Left kidney (tissue), 2 donors: ENCODE data around the gene GALNT18. TPM values are rescaled to one million over a fixed set of nuclear protein-coding genes. Genes with fewer than 3 reads are reported as not detected.

Experiments
- DNase-seq: peaks from one replicate; pipeline ENCODE4 v3.0.0-alpha.2; 2013
- polyA plus RNA-seq: library from polyadenylated mRNA; unstranded; fragments of 120-200 nt; gene quantifications from one replicate; pipeline ENCODE4 v1.2.1, GENCODE V29; 2013; ENCODE audit not compliant: insufficient read length

Gene GALNT18
- polyA plus RNA-seq, 1 donor: 20.8 TPM

GRCh38 chr11:11351042-11351586, 270.7 kb downstream of the GALNT18 start:
- no peak for DNase-seq

GRCh38 chr11:11349870-11350337, 271.9 kb downstream of the GALNT18 start:
- DNase-seq: peak; percentile 69

DNA sequence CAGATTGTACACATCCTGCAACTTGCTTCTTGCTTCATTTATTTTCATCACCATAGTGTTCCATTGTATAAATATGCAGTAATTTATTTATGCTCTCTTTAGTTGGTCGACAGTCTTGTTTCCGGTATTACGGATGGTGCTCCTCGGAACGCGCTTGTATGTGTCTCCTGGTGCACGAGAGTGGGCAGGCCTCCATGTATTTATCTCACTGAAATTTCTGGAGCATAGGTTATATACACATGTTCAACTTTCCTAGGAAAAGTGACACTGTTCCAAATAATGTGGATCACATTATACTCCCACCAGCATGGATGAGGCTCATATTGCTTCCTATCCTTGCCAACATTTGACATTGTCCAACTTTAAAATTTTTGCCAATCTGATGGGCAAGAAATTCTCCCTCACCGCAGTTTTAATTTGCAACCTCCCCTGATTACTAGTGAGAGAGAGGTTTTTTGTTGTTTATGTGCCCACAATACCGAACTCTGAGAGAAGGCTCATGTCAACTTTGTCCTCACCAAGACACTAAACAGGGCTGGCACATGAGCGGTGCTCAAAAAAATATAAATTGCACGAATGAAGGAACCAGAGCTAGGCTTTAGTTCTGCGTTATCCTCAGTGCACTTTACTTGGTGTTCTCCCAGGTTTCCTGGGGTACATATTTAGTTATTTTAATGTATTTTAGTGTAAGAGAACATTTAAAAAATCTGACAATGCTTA, 272.5 kb downstream of the GALNT18 start:
- no peak for DNase-seq

DNA sequence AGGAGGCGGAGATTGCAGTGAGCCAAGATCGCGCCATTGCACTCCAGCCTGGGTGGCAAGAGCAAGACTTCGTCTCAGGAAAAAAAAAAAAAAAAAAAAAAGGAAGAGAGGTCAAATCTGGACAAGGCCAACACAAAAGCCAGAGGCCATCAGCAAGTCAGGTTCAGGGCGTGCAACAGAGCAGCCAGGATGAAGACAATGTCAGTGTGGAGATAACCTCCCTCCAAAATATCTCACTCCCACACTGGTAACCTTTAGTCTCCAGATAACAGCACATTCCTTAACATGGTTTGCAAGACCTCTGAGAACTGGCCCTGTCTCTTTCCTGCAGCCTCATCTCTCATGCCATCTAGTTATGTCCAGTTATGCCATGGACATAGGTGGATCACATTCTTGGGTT, 273.5 kb downstream of the GALNT18 start:
- no peak for DNase-seq

- DNase-seq: no peak
Measured at GRCh38 chr11:11347592-11347991, 274.2 kb downstream of the GALNT18 start.

- no peak for DNase-seq
Measured at GRCh38 chr11:11346303-11346702, 275.5 kb downstream of the GALNT18 start.

- DNase-seq: no peak
Measured at GRCh38 chr11:11345099-11345498, 276.7 kb downstream of the GALNT18 start.

- DNase-seq: no peak
Measured at GRCh38 chr11:11344045-11344444, 277.8 kb downstream of the GALNT18 start.

- no peak for DNase-seq
Measured at GRCh38 chr11:11338304-11338703, 283.5 kb downstream of the GALNT18 start.

DNA sequence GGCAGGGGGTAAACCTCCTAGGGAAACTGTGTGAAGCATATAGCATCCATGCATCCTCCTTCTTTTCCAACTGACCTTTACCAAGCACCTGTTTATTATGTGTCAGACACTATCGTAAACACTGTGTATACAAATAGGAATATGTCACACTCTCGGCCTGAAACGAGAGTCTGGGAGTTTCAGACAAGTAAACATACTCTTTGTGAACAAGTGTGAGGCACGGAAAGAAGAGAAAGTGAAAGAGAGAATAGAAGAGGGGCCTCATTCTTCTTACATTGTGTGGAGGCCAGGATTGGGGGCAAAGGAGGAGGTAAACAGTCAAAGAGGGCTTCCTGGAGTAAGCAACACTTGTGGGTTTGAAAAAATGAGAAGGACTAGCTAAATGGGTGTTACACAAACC, 285.1 kb downstream of the GALNT18 start:
- DNase-seq: no peak

DNA sequence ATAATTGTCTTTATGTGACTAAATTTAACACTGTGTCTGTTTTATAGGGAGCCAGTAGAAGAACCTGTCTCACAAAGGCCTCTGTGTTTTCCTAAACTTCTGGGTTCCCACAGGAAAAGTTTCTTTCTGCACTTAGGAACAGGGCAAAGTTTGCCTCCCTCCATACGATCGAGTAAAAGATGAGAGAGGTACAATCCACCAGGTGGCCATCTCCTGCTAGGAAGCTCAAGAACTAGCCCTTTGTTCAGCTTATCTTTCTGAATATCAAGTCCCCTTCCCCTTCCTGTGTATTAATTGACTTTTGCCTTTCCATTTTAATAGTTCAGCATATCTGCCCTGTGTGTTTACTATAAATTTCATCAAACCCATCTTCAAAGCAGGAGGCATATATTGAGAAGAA, 286.8 kb downstream of the GALNT18 start:
- DNase-seq: no peak

GRCh38 chr11:11334607-11335006, 287.2 kb downstream of the GALNT18 start:
- DNase-seq: no peak

GRCh38 chr11:11332141-11332710, 289.6 kb downstream of the GALNT18 start:
- DNase-seq: no peak

GRCh38 chr11:11329062-11329806, 292.6 kb downstream of the GALNT18 start:
- no peak for DNase-seq

- no peak for DNase-seq
Measured at GRCh38 chr11:11324090-11324489, 297.7 kb downstream of the GALNT18 start.

DNA sequence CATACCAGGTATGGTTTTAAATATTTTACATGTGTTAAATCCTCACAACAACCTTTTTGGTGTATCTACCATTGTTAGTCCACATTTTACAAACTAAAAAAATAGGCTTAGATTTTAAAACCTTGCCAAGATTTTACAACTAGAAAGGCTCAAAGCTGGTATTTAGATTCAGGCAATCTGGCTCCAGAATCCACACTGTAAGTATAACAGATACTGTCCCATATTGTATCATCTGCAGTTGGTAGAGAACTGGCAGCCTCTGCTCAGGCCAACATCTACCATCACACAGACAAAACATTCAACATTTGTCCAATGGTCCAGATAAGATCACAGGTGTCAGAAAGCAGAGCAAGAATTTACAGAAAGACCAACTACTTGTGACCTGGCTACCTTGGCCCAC, 299.7 kb downstream of the GALNT18 start:
- DNase-seq: no peak

DNA sequence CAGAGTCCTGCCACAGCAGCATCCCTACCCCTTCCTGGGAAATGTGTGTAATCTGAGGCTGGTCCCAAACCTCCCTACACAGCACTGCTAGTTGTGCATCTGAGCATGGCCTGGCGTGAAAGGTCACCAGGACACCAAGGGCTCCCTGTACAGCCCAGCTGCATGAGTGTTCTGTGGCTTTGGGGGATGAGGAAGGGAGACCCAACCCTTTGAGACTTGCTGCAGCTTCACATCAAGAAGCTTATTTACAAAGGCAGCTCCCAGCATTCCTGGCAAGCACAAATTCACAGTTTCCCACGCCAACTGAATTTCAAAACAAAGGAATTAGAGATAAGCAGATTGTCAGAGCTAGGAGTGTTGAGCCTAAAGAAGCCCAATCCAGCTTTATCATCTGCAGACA, 301.0 kb downstream of the GALNT18 start:
- DNase-seq: no peak

DNA sequence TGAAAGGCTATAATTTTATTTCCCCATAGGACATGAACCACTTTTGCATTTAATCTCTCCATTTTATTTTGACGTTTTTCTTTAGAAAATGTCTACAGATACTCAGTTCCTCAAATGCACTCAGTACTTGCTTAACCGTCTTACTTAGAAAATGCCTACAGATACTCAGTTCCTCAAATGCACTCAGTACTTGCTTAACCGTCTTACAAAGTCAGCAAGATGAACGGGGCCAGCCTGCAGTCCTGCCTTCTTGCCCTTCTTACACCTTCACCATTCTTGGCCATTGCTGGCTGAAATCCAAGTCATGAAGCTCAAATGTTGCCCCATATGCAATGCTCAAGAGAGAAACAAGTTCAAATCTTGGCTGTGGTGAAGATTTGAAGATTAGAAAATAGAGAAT, 302.8 kb downstream of the GALNT18 start:
- DNase-seq: no peak

DNA sequence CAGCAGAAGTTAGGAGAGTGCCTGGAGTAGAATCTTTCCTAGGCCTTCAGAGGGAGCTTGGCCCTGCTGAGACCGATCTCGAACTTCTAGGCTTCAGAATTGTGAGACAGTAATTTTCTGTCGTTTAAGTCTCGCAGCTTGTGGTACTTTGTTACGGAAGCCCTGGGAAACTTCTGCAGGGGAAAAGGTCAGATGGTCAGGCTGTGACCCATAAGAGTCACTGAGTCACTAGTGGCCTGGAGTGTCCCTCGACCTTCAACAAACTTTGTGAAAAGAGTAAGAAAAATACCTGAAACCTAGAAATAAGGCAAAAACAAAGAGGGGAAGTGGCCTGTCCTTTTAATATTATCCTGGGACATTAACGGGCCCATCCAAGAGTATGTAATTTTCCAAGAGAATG, 303.3 kb downstream of the GALNT18 start:
- no peak for DNase-seq

DNA sequence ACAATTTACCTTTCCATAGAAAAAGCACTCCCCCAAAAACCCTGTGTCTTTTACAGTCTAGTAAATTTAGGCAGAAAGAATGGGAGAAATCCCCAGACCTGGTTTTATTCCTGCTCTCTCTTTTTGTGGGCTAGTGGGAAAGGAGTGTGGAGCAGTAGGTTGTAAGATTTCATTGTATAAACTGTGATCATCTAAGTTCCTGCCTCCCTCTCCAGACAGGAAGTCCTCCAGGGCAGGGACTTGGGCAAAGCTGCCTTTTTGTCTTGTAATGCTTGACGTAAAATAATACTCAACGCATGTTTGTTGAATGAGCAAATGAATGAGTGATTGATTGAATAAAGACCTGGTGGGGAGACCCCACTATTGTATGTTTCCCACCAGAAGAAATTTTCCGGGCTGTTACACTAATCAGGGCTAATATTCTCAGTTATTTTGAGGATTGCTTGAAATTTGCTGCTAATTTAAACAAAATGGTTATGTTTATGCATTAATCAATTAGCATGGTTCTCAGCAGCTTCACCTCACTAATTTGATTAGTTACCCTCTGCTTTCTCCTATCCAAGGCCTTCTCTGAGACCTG, 305.1 kb downstream of the GALNT18 start:
- DNase-seq: no peak

DNA sequence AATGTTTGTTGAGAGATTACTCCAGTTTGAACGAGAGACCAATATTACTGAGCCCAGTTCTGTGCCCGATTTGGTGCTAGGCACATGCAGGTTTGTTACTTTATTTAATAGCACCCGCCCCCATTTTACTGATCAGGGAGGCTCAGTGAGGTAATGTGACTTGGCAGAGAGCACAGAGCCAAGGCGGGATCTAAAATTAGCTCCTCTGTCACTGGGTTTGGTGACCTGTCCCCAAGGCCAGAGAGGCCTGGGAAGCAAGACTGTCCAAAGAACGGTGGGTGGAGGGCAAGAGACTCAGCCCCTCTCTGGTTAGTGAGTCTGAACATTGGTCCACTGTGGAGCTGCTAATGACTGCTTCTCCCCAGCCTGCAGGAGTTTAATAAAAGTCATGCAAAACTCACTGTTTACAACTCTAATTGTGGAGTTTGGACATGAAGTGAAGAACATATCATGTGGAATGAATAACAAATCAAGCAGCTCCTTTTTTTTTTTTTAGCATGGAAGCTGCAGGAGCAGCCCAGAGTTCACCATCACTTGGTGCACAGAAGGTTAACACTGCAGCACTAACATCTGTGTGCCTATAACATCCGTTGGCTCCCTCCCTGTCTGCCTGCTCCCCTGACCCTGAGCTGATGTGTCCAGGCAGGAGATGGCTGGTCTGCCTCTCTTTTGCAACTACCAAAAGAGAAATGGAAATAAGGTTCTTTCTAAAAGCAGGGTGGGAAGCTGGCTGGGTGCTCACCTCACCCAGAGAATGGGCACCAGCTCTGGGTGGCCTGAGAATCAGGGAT, 307.7 kb downstream of the GALNT18 start:
- no peak for DNase-seq

DNA sequence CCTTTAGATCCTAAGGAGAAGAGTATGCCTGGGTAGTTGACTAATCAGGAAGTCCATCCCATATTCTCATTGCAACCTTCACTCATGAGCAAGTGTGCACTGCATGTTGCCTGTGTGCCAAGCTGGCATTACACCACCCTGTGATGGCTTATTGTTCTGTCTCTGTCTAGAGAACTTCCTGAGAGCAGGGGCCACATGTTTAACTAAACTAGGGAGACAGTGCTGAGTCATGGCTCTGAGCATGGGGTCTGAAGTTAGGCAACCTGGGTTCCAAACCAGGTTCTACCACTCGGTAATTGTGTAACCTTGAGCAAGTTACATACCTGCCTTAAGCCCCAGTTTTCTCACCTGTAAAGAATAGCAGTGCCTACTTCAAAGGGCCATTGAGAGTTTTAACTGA, 308.4 kb downstream of the GALNT18 start:
- DNase-seq: no peak
